HG03039 (cell line): ENCODE measurements around the gene ATG16L1.

Experiments used
- ATAC-seq: cut with Tn5 transposase; IDR thresholded peaks from one replicate; pipeline ENCODE4 v1.9.1; 2021; ENCODE audit warnings: mild to moderate bottlenecking, moderate library complexity; ENCODE audit not compliant: unreplicated experiment

Gene ATG16L1

DNA sequence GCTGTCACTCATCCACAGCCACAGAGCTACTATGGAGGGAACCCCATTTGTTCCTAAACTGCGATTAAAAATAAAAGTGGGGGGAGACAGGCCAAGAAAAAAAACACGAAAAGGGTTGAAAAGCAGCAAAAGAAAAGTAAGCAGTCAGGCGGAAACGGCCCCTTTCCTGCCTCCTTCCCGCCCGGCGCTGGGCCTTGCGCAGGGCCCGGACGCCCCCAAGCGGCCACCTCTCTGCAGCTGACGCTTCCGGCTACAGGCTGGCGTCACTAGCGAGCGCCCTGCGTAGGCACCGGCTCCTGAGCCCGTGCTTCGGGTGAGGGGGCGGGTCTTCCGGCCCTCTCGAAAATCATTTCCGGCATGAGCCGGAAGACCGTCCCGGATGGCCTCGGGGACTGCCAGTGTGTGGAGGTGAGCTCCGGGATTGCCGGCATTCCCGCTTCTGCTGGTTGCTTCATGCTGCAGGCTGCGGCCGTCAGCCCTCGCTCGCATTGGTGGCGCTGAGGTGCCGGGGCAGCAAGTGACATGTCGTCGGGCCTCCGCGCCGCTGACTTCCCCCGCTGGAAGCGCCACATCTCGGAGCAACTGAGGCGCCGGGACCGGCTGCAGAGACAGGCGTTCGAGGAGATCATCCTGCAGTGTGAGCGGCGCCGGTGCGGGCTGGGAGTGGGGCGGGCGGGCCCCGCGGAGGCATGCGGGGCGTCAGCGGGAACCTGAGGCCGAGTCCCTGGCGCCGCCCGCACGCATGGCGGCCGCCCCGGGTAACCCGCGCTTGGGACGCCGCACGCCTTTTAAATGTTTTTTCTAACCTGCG is at the start of gene ATG16L1:
Gene ATG16L1 (plus strand): TSS at position 368 of the 811 bp plus-strand sequence. CDS start 155 bp downstream, at position 523.
- peak; percentile 91 for ATAC-seq

GRCh38 chr2:233202531-233202944 is 48.9 kb upstream of the ATG16L1 start:
- ATAC-seq, result no peak

GRCh38 chr2:233203060-233203459 is 48.4 kb upstream of the ATG16L1 start:
- no peak for ATAC-seq

GRCh38 chr2:233204286-233204936 is 47.1 kb upstream of the ATG16L1 start:
- no peak for ATAC-seq

GRCh38 chr2:233208382-233209116 is 42.9 kb upstream of the ATG16L1 start:
- no peak for ATAC-seq

GRCh38 chr2:233209117-233209532 is 42.3 kb upstream of the ATG16L1 start:
- no peak for ATAC-seq

GRCh38 chr2:233209533-233210171 is 41.8 kb upstream of the ATG16L1 start:
- no peak for ATAC-seq

GRCh38 chr2:233210281-233210680 is 41.2 kb upstream of the ATG16L1 start:
- ATAC-seq, result no peak

GRCh38 chr2:233210843-233211547 is 40.5 kb upstream of the ATG16L1 start:
- ATAC-seq, result no peak

DNA sequence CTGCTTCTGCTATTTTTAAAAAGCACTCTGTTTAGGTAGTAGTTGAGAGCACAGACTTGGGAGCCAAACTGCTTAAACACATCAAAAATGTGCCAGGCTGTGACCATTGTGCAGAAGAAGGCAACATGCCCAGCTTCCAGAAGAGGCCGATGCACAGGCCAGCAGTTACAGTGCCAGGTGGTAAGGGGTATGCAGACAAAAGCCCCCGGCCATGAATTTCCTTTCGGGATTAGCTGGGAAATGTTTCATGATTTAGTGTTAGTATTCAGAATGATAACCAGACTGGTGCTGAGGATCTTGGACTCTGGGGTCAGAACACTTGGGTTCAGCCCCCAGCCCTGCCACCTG is 40.0 kb upstream of the ATG16L1 start:
- ATAC-seq, result no peak

- ATAC-seq, result no peak
Observed at GRCh38 chr2:233213011-233213410, 38.5 kb upstream of the ATG16L1 start.

DNA sequence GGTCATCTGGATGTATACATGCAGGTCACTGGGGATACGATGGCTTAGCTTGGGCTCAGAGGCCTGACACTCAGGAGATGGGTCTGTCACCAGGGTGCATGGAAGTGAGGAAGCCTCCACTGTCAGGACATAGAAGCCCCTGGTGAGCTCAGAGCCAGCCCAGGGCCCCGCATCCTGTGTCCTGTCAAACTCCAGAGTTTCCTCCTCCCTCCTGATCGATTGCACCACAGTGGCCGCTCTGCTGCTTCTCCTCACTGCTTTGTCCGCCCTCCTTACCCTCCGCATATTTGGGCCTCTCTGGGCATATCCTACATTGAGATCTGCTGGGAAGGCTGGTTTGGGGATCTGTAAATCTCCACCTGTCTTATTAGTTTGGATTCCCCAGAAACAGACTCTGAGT is 37.5 kb upstream of the ATG16L1 start:
- ATAC-seq, result no peak

- no peak for ATAC-seq
Observed at GRCh38 chr2:233217892-233218377, 33.5 kb upstream of the ATG16L1 start.

GRCh38 chr2:233218836-233219235 is 32.6 kb upstream of the ATG16L1 start:
- ATAC-seq, result no peak

GRCh38 chr2:233219848-233220247 is 31.6 kb upstream of the ATG16L1 start:
- ATAC-seq, result no peak

GRCh38 chr2:233221378-233222063 is 30.0 kb upstream of the ATG16L1 start:
- ATAC-seq, result no peak

DNA sequence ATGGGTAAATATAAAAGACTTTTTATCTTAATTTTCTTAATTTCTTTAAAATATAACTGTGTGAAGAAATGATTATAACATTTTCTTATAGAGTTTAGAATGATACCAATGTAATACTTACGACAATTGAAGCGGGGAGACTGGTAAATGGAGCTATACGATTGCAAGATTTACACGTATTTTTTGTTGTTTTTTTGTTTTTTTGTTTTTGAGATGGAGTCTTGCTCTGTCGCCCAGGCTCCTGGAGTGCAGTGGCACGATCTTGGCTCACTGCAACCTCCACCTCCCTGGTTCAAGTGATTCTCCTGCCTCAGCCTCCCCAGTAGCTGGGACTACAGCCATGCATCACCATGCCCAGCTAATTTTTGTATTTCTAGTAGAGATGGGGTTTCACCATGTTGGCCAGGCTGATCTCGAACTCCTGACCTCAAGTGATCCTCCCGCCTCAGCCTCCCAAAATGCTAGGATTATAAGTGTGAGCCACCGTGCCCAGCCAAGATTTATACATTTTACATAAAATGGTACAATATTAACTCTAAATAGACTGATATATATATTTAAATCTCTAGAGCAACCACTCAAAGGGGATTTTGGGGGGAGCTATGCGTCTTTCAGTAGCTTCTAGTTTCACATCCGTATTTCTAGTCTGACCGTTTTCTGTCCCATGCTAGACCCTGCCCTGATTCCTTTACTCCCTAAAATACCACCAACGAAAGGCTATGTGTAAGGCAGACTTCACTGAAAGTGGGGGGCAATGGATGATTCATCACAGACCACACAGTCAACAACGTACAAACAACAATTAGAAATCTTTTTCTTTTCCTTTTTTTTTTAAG is 28.2 kb upstream of the ATG16L1 start:
- ATAC-seq, result peak; percentile 78

DNA sequence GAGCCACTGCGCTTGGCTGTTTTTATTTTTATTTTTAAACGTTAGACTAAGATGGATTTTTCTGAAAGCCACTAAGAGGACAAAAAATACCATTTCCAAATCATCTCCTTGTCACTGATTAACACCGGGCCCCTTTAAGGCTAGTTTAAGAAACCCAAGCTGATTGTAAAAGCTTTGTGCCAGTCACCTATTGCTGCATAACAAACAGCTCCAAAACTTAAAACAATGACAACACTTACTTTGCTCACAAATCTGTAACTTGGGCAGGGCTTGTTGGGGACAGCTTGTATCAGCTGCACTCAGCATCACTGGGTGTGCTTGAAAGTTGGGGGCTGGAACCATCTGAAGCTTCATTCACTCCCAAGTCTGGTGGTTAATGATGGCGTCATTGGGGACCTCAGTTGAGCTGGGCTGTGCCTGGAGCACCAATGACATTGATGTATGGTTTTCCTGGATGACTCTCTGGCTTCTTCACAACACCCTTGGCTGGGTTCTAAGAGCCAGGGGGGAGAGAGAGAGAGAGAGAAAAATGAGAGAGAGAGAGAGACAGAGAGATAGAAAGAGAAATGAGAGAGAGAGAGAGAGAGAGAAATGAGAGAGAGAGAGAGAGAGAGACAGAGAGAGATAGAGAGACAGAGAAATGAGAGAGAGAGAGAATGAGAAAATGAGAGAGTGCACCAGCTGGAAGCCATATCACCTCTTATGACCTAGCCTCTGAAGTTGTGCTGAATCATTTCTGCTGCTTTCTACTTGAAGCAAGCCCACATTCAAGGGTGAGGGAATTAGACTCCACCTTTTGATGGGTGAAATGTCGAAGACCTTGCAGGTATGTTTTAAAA is 26.0 kb upstream of the ATG16L1 start:
- ATAC-seq, result no peak
